ENCODE results near the gene NIPAL3. TPM values are rescaled to one million over a fixed set of nuclear protein-coding genes. Genes with fewer than 3 reads are reported as not detected.

Gene NIPAL3
- total RNA-seq, 1 experiment from 2014 or later = 7.7 TPM

DNA sequence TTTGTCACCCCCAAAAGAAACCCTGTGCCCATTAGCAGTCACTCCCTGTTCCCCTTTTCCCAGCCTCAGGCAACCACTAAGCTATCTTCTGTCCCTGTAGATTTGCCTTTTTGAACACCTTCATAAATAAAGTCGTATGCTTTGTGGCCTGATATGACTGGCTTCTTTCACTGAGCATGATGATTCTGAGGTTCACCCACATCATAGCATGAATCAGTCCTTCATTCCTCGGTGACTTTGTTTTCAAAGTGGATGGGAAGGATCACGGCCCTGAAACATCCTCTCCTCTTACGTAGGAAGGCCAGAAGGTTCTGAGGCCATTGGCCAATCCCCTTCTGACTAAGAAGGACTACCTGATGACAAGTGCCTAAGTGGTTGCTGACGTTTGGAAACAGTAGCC lies 39.1 kb downstream of the NIPAL3 start:
- Histone ChIP-seq H3K27ac (ENCODE audit: insufficient read length, low read depth, low read length) (no peak overlapping the region), H2BK20ac (ENCODE audit: low read depth, low read length, poor library complexity, severe bottlenecking) (no peak overlapping the region), H4K5ac (ENCODE audit: insufficient read length, low read depth, low read length) (no peak overlapping the region), H3K27me3 (ENCODE audit: insufficient read depth, low read length) (no peaks in the 10 kb centered on the region), H3T11ph (ENCODE audit: low read length) (no peak overlapping the region), H3K4me2 (ENCODE audit: insufficient read depth, insufficient read length, low read length) (no peak overlapping the region), H2AFZ (ENCODE audit: low read length) (no peak overlapping the region), H2BK12ac (ENCODE audit: insufficient read length, low read depth, low read length) (no peak overlapping the region), H3K14ac (ENCODE audit: insufficient read depth, low read length) (no peak overlapping the region), H2BK5ac (ENCODE audit: insufficient read length, low read length) (no peak overlapping the region), H3K23me2 (ENCODE audit: insufficient read length, low read depth, low read length, poor library complexity, severe bottlenecking) (no peaks in the 10 kb centered on the region), H3K79me2 (ENCODE audit: insufficient read depth, low read length) (no peaks in the 10 kb centered on the region), H3K4ac (ENCODE audit: low read depth, low read length) (no peak overlapping the region), H3K56ac (ENCODE audit: insufficient read length, low read depth, low read length) (no peak overlapping the region), H2BK15ac (ENCODE audit: low read depth, low read length) (no peak overlapping the region), H3K9ac (ENCODE audit: extremely low read depth, insufficient read length, low read length) (no peak overlapping the region), H4K20me1 (ENCODE audit: control insufficient read depth, insufficient read depth, insufficient read length) (no peaks in the 10 kb centered on the region), H3K23ac (ENCODE audit: insufficient read length, low read depth, low read length) (no peak overlapping the region), H3K4me1 (ENCODE audit: insufficient read depth, low read length) (no peaks in the 10 kb centered on the region), H4K91ac (ENCODE audit: insufficient read length, low read depth, low read length) (no peak overlapping the region), H3K18ac (ENCODE audit: insufficient read length, low read depth, low read length) (no peak overlapping the region), H2BK120ac (ENCODE audit: low read depth, low read length, poor library complexity, severe bottlenecking) (no peak overlapping the region), H4K8ac (replicated peaks; ENCODE audit: insufficient read length, low read depth, low read length) (no peak overlapping the region), H2AK5ac (ENCODE audit: insufficient read length, low read length) (no peak overlapping the region), H3K9me3 (ENCODE audit: control insufficient read depth, low read depth, low read length) (no peaks in the 10 kb centered on the region), H3K79me1 (ENCODE audit: insufficient read depth, low read depth, low read length, poor library complexity, severe bottlenecking) (no peaks in the 10 kb centered on the region)
- H3K9me3 Mint-ChIP-seq = no peaks in the 10 kb centered on the region
- no peak overlapping the region; a peak in 1 of 7 replicates for H3K27ac Mint-ChIP-seq
- no peak overlapping the region for H3K4me3 Mint-ChIP-seq
- TF ChIP-seq, protein P1, sequence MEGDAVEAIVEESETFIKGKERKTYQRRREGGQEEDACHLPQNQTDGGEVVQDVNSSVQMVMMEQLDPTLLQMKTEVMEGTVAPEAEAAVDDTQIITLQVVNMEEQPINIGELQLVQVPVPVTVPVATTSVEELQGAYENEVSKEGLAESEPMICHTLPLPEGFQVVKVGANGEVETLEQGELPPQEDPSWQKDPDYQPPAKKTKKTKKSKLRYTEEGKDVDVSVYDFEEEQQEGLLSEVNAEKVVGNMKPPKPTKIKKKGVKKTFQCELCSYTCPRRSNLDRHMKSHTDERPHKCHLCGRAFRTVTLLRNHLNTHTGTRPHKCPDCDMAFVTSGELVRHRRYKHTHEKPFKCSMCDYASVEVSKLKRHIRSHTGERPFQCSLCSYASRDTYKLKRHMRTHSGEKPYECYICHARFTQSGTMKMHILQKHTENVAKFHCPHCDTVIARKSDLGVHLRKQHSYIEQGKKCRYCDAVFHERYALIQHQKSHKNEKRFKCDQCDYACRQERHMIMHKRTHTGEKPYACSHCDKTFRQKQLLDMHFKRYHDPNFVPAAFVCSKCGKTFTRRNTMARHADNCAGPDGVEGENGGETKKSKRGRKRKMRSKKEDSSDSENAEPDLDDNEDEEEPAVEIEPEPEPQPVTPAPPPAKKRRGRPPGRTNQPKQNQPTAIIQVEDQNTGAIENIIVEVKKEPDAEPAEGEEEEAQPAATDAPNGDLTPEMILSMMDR (conservative IDR thresholded peaks at IDR 0.05) = no peak
- peaks cover 0 to 4% (median 4%) of the 10 kb centered on the region in 3 experiments; a peak in 1 of 7 replicates for H3K36me3 Mint-ChIP-seq (ENCODE audit: insufficient read depth in 1 of 3, low read depth in 3 of 3)
- no peak for DNase-seq
- H3K27me3 Mint-ChIP-seq (ENCODE audit: low read depth) = no peaks in the 10 kb centered on the region
- no CpG with 5 or more reads among the region's 5 CpGs for WGBS (ENCODE audit: extremely low coverage, insufficient read length, low lambda C conversion rate)
- H3K4me1 Mint-ChIP-seq = peaks cover 0 to 4% of the 10 kb centered on the region in 2 experiments; a peak in 1 of 4 replicates

All from H9 (cell line).